Measurements from ENCODE around the gene RBM20. TPM values are rescaled to one million over a fixed set of nuclear protein-coding genes. Genes with fewer than 3 reads are reported as not detected.
"Not testable (repeated sequence)": the region's sequence is repeated elsewhere in the genome, so short reads cannot be mapped to it uniquely, and the experiment has no call there.

Gene RBM20
- total RNA-seq, 1 donor from 2014 or later: 0.67 TPM

GRCh38 chr10:110644598-110645462 lies 694 bp downstream of the RBM20 start:
- DNase-seq (ENCODE audit: low spot score) (no peak), ATAC-seq (no peak)
- intact Hi-C loops (cut with DNase I): no loop called here

GRCh38 chr10:110646417-110647135 lies 2.4 kb downstream of the RBM20 start:
- no peak for ATAC-seq
- no peak for DNase-seq (ENCODE audit: low spot score)
- intact Hi-C loops (cut with DNase I): no loop called here

GRCh38 chr10:110647136-110647430 lies 2.9 kb downstream of the RBM20 start:
- no peak for DNase-seq (ENCODE audit: low spot score)
- no peak for ATAC-seq
- intact Hi-C loops (cut with DNase I): no loop called here

GRCh38 chr10:110648692-110649346 lies 4.7 kb downstream of the RBM20 start:
- DNase-seq (ENCODE audit: low spot score) (no peak), ATAC-seq (no peak)
- intact Hi-C loops (cut with DNase I): no loop called here

GRCh38 chr10:110649347-110650264 lies 5.5 kb downstream of the RBM20 start:
- intact Hi-C loops (cut with DNase I): no loop called here
- DNase-seq (ENCODE audit: low spot score): no peak

GRCh38 chr10:110650265-110650668 lies 6.1 kb downstream of the RBM20 start:
- no peak for ATAC-seq
- no peak for DNase-seq (ENCODE audit: low spot score)
- intact Hi-C loops (cut with DNase I): no loop called here

More at GRCh38 chr10:110649347-110650264, 5.5 kb downstream of the RBM20 start:
- no peak for ATAC-seq

- DNase-seq (ENCODE audit: low spot score) (no peak), ATAC-seq (peak; percentile 71)
- intact Hi-C loops (cut with DNase I): no loop called here
Measured at GRCh38 chr10:110651044-110651958, 7.2 kb downstream of the RBM20 start.

- DNase-seq (ENCODE audit: low spot score) (no peak), ATAC-seq (no peak)
- intact Hi-C loops (cut with DNase I): no loop called here
Measured at GRCh38 chr10:110652475-110653118, 8.5 kb downstream of the RBM20 start.

GRCh38 chr10:110655320-110655719 lies 11.2 kb downstream of the RBM20 start:
- ATAC-seq (no peak), DNase-seq (ENCODE audit: low spot score) (no peak)
- intact Hi-C loops (cut with DNase I): no loop called here

GRCh38 chr10:110656612-110657011 lies 12.5 kb downstream of the RBM20 start:
- ATAC-seq: no peak
- intact Hi-C loops (cut with DNase I): no loop called here
- no peak for DNase-seq (ENCODE audit: low spot score)

- DNase-seq (ENCODE audit: low spot score) (no peak), ATAC-seq (no peak)
- intact Hi-C loops (cut with DNase I): no loop called here
Measured at GRCh38 chr10:110657973-110658691, 14.0 kb downstream of the RBM20 start.

- ATAC-seq (no peak), DNase-seq (ENCODE audit: low spot score) (no peak)
Measured at GRCh38 chr10:110659558-110659957, 15.4 kb downstream of the RBM20 start.

GRCh38 chr10:110660289-110660688 lies 16.2 kb downstream of the RBM20 start:
- DNase-seq (ENCODE audit: low spot score); intact Hi-C loops (cut with DNase I); ATAC-seq: not testable (repeated sequence)

More at GRCh38 chr10:110659558-110659957, 15.4 kb downstream of the RBM20 start:
- intact Hi-C loops (cut with DNase I): no loop called here

- DNase-seq (ENCODE audit: low spot score) (no peak), ATAC-seq (no peak)
- intact Hi-C loops (cut with DNase I): no loop called here
Measured at GRCh38 chr10:110661292-110661691, 17.2 kb downstream of the RBM20 start.

GRCh38 chr10:110664483-110665420 lies 20.6 kb downstream of the RBM20 start:
- ATAC-seq (no peak), DNase-seq (ENCODE audit: low spot score) (no peak)
- intact Hi-C loops (cut with DNase I): no loop called here

GRCh38 chr10:110666259-110666658 lies 22.1 kb downstream of the RBM20 start:
- DNase-seq (ENCODE audit: low spot score); intact Hi-C loops (cut with DNase I); ATAC-seq: not testable (repeated sequence)
